Body of pancreas (tissue), 4 donors: ENCODE results near the gene RAD51B. TPM values are rescaled to one million over a fixed set of nuclear protein-coding genes. Genes with fewer than 3 reads are reported as not detected.

ENCODE experiments used
- ATAC-seq: fragments of 150-250 bp; one replicate; pipeline ENCODE4 v1.9.1; 2016
- DNase-seq, 4 donors: peaks; one replicate each; pipeline ENCODE4 v3.0.0-alpha.2; 2019
- H3K27ac ChIP-seq, 4 donors: fragments of 200-600 bp; sonication (generic); 1 replicate in 3 of 4; 2 replicates in 1 of 4; pipeline versions ENCODE4 v1.5.1 to v1.6.1; 2016 to 2019; ENCODE audit warnings: mild to moderate bottlenecking in 1 of 4, mixed read lengths in 1 of 4, moderate library complexity in 1 of 4
- H3K27me3 ChIP-seq, 2 donors: fragments of 200-600 bp; sonication (generic); one replicate each; pipeline ENCODE4 v1.6.0; 2016; ENCODE audit warnings: mild to moderate bottlenecking in 1 of 2
- H3K36me3 ChIP-seq, 2 donors: fragments of 200-600 bp; sonication (generic); replicated peaks in 1 of 2; 2 replicates each; pipeline ENCODE4 v1.5.1; 2016; ENCODE audit warnings: low read depth in 2 of 2; ENCODE audit not compliant: insufficient read depth in 1 of 2
- H3K4me1 ChIP-seq: fragments of 200-600 bp; sonication (generic); one replicate; pipeline ENCODE4 v1.6.0; 2016
- H3K4me3 ChIP-seq, 2 donors: fragments of 200-600 bp; sonication (generic); 1 replicate in 1 of 2; 2 replicates in 1 of 2; pipeline ENCODE4 v1.5.1; 2016 to 2019
- H3K9me3 ChIP-seq, 3 donors: fragments of 200-600 bp; sonication (generic); 1 replicate in 2 of 3; 2 replicates in 1 of 3; pipeline ENCODE4 v1.5.1; 2016
- POLR2A ChIP-seq, 3 donors: fragments of 450-650 bp; IDR thresholded peaks; one replicate each; pipeline ENCODE4 v1.6.1; 2016; ENCODE audit warnings: antibody characterized with exemption in 3 of 3, mild to moderate bottlenecking in 2 of 3
- WGBS, 2 donors: methylation state at CpG; one replicate each; pipeline ENCODE4 v1.1.5; 2017; 5-methylcytosine and 5-hydroxymethylcytosine counted together
- intact Hi-C: fragments of 100-400 bp; cut with DNase I; formaldehyde crosslinking; loops from one replicate; pipeline ENCODE4 v1.15.1; 2023
- total RNA-seq, 2 donors: library from RNA; depleted of rRNA; stranded (reverse); fragments of >200 nt; gene quantifications; one replicate each; pipeline ENCODE4 v1.1.0, GENCODE V29; 2016
- TF ChIP-seq, protein P1 (sequence below), 7 experiments: fragments of 450-650 bp in 4 of 7; fragments of 200-600 bp in 3 of 7; sonication (generic) in 3 of 7; IDR thresholded peaks; one replicate each; pipeline ENCODE4 v1.5.1; 2016 to 2019; ENCODE audit warnings: antibody characterized with exemption in 7 of 7

The RAD51B gene
- total RNA-seq, 2 donors from 2014 or later: 12.2 to 29.6 TPM

DNA sequence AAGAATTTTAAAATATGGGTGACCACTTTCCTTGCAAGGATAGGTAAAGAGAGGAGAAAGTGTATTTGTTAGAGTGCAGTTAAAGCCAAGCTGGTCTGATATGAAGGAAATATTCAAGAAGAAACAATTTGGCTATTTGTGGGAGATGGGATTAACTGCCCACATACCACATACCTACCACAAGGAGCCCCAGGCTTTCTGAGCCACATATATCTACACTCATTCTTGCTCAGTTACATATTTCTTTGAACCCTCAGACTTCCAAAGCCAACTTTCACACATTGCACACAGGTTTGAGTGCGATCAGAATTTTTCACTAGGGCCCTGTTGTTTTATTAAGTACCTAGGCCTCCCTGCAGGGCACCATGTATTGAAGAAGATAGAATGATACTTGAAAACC is 643.1 kb downstream of the RAD51B start:
- H3K9me3 ChIP-seq: no peaks in the 10 kb centered on the region
- TF ChIP-seq POLR2A (IDR thresholded peaks at IDR 0.05): no peak
- TF ChIP-seq, protein P1, sequence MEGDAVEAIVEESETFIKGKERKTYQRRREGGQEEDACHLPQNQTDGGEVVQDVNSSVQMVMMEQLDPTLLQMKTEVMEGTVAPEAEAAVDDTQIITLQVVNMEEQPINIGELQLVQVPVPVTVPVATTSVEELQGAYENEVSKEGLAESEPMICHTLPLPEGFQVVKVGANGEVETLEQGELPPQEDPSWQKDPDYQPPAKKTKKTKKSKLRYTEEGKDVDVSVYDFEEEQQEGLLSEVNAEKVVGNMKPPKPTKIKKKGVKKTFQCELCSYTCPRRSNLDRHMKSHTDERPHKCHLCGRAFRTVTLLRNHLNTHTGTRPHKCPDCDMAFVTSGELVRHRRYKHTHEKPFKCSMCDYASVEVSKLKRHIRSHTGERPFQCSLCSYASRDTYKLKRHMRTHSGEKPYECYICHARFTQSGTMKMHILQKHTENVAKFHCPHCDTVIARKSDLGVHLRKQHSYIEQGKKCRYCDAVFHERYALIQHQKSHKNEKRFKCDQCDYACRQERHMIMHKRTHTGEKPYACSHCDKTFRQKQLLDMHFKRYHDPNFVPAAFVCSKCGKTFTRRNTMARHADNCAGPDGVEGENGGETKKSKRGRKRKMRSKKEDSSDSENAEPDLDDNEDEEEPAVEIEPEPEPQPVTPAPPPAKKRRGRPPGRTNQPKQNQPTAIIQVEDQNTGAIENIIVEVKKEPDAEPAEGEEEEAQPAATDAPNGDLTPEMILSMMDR (IDR thresholded peaks at IDR 0.05): peak in 1 of 7 experiments; percentile 10
- intact Hi-C loops: no loop called here
- no peak overlapping the region for H3K27ac ChIP-seq
- peaks cover 52% of the 10 kb centered on the region for H3K4me1 ChIP-seq
- no peaks in the 10 kb centered on the region for H3K36me3 ChIP-seq
- no peaks in the 10 kb centered on the region for H3K27me3 ChIP-seq
- DNase-seq (no peak), ATAC-seq (no peak)
- no peak overlapping the region for H3K4me3 ChIP-seq
- WGBS, 2 donors: 96 to 100% methylated on average over 1 of the region's 1 CpG

DNA sequence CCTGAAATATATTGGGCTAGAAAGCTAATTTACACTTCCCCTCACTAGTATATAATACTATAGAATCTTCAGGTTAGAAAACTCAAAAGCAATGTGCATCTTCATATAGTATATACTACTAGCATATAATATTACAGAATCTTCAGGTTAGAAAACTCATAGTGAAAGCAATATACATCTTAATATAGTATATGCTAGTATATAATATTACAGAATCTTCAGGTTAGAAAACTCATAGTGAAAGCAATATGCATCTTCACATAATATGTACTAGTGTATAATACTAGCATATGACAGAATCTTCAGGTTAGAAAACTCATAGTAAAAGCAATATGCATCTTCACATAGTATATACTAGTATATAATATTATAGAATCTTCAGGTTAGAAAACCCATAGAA is 643.7 kb downstream of the RAD51B start:
- Histone ChIP-seq H3K27me3 (no peaks in the 10 kb centered on the region), H3K27ac (no peak overlapping the region), H3K9me3 (no peaks in the 10 kb centered on the region), H3K4me1 (peaks cover 58% of the 10 kb centered on the region), H3K4me3 (no peak overlapping the region), H3K36me3 (no peaks in the 10 kb centered on the region)
- TF ChIP-seq, protein P1 (IDR thresholded peaks at IDR 0.05): no peak
- TF ChIP-seq POLR2A (IDR thresholded peaks at IDR 0.05): no peak
- intact Hi-C loops: no loop called here
- DNase-seq: no peak
- ATAC-seq: no peak

DNA sequence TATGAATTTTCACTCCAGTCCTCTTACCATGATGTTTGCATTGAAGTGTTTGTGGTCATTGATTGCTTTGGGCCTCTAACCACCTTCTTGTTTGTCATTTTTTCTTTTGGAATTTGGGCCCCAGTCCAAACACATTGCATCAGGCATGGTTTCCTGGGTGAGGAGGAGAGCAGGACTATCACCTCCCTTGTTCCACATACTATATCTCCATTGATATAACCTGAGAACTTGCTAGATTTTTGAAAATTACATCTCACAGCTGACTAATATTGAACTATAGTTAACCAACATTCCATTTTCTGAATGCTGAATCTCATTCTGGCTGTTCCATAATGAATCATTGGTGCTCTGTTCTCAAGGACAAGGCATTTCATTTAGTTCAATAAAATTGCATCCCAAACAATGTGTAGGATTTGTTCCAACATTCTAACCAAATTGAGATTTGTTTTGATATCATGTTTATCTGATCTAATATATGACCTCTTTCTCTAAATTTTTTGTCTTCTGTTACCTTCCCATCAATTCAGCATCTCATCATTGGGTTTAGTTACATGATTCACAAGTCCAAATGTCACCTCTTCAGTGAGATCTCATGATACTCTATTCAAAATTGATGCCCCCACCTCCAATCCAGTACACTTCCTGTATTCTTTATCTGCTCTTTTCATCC is 644.3 kb downstream of the RAD51B start:
- ATAC-seq: no peak
- H3K27ac ChIP-seq: no peak overlapping the region
- H3K27me3 ChIP-seq: no peaks in the 10 kb centered on the region
- H3K4me3 ChIP-seq: no peak overlapping the region
- H3K9me3 ChIP-seq: no peaks in the 10 kb centered on the region
- no peak for DNase-seq
- H3K4me1 ChIP-seq: peaks cover 60% of the 10 kb centered on the region
- intact Hi-C loops: no loop called here
- H3K36me3 ChIP-seq: no peaks in the 10 kb centered on the region
- TF ChIP-seq POLR2A (IDR thresholded peaks at IDR 0.05): no peak
- TF ChIP-seq, protein P1 (IDR thresholded peaks at IDR 0.05): no peak

DNA sequence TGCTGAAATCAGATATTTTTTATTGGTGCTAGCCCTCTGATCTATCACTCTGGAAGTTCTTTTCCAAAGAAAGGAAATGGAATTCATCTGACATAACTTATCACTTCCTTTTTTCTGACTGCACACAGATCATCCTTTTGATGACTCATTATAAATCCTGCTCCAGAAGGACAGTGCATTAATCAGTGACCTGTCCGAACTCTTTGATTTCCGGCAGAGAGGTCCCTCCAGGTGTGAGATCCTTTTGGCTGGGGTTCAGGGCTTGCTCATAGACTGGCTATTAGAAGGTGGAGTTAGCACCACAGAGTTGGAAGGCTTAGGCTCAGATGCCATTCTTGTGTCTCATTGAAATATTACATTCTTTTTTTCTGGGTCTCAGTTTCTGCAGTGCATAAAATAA is 645.1 kb downstream of the RAD51B start:
- Histone ChIP-seq H3K27ac (peak overlapping the region in 1 of 4 donors; percentile 10), H3K9me3 (no peaks in the 10 kb centered on the region), H3K4me3 (no peak overlapping the region), H3K4me1 (peaks cover 60% of the 10 kb centered on the region), H3K27me3 (no peaks in the 10 kb centered on the region), H3K36me3 (no peaks in the 10 kb centered on the region)
- intact Hi-C loops: no loop called here
- no peak for ATAC-seq
- WGBS, 2 donors: 53 to 58% methylated on average over 2 of the region's 2 CpGs
- TF ChIP-seq, protein P1 (IDR thresholded peaks at IDR 0.05): no peak
- no peak for TF ChIP-seq POLR2A (IDR thresholded peaks at IDR 0.05)
- no peak for DNase-seq

DNA sequence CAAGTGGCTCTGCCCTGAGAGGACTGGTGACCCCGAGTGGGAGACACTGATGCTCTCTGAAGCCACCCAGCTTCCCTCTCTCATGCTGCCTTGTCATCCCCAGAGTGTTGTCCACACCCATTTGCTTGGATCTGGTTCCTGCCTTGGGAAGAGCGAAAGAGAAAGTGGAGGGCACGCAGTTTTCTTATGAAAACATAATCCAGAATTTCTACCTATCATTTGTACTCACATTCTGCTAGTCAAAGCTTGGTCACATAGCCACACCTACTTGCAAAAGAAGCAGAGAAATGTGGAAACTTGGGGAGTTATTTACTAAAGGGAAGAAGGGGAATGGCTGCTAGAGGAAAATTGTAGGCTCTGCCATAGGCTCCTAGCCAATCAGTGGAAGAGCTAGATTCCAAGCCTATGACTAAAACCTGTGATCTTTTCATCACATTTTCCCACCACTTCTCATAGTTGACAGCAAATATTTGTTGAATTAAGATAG is 647.0 kb downstream of the RAD51B start:
- ATAC-seq (peak; percentile 69), DNase-seq (peak in 2 of 4 donors; percentile 32 to 68)
- intact Hi-C loops: no loop called here
- no peak for TF ChIP-seq POLR2A (IDR thresholded peaks at IDR 0.05)
- TF ChIP-seq, protein P1 (IDR thresholded peaks at IDR 0.05): no peak
- H3K4me1 ChIP-seq: peaks cover 63% of the 10 kb centered on the region
- H3K27ac ChIP-seq: peak overlapping the region; percentile 20 to 88 (median 80)
- H3K27me3 ChIP-seq: no peaks in the 10 kb centered on the region
- 74 to 87% methylated on average over 3 of the region's 3 CpGs for WGBS, 2 donors
- H3K4me3 ChIP-seq: no peak overlapping the region
- H3K9me3 ChIP-seq: no peaks in the 10 kb centered on the region
- no peaks in the 10 kb centered on the region for H3K36me3 ChIP-seq
